Activated CD8-positive, alpha-beta T cell treated with anti-CD3 and anti-CD28 coated beads, Interleukin-2, amount 10 ng/mL, durations not matched to agents 7 days and 5 days (primary cell): ENCODE results near the gene NT5DC3. TPM values are rescaled to one million over a fixed set of nuclear protein-coding genes. Genes with fewer than 3 reads are reported as not detected.
"Not testable (repeated sequence)": the region's sequence is repeated elsewhere in the genome, so short reads cannot be mapped to it uniquely, and the experiment has no call there.

Experiments
- ATAC-seq: fragments of 150-1000 bp; cut with Tn5 transposase; one replicate; pipeline ENCODE4 v1.10.0; 2021; ENCODE audit warnings: moderate library complexity
- CTCF ChIA-PET: fragments of 350-600 bp; sonication (Branson Sonifier 250); formaldehyde crosslinking; loops from one replicate; lab custom pipeline; 2021; ENCODE audit warnings: antibody characterized with exemption; lab: Charles Lee
- POLR2A ChIA-PET: fragments of 350-600 bp; sonication (Branson Sonifier 250); formaldehyde crosslinking; loops from one replicate; lab custom pipeline; 2021; ENCODE audit warnings: antibody characterized with exemption; lab: Charles Lee
- DNase-seq: peaks from one replicate; pipeline ENCODE4 v3.0.0-alpha.2; 2020
- H3K27ac Mint-ChIP-seq: one replicate; pipeline ENCODE4 v1.8.0; 2021; ENCODE audit warnings: mild to moderate bottlenecking, mixed read lengths
- H3K27me3 Mint-ChIP-seq: one replicate; pipeline ENCODE4 v1.8.0; 2021; ENCODE audit warnings: low read depth, mixed read lengths
- H3K36me3 Mint-ChIP-seq: one replicate; pipeline ENCODE4 v1.8.0; 2021; ENCODE audit warnings: low read depth, mixed read lengths
- H3K4me1 Mint-ChIP-seq: one replicate; pipeline ENCODE4 v1.8.0; 2021; ENCODE audit warnings: low read depth, mixed read lengths
- H3K4me3 Mint-ChIP-seq: one replicate; pipeline ENCODE4 v1.8.0; 2021; ENCODE audit warnings: mild to moderate bottlenecking, mixed read lengths
- H3K9me3 Mint-ChIP-seq: one replicate; pipeline ENCODE4 v1.8.0; 2022; ENCODE audit warnings: mixed read lengths; ENCODE audit not compliant: insufficient read depth
- total RNA-seq, 2 experiments: library from RNA; stranded (reverse); gene quantifications; one replicate each; pipeline ENCODE4 v1.2.3, GENCODE V29; 2021

The NT5DC3 gene
- total RNA-seq, 2 experiments from 2014 or later = 3.1 to 3.3 TPM

GRCh38 chr12:103839609-103840461, 1.2 kb downstream of the NT5DC3 start:
- peaks cover 18% of the 10 kb centered on the region for H3K4me1 Mint-ChIP-seq
- no peak overlapping the region for H3K27ac Mint-ChIP-seq
- no peak for DNase-seq
- H3K36me3 Mint-ChIP-seq = no peaks in the 10 kb centered on the region
- ATAC-seq = no peak
- peaks cover 17% of the 10 kb centered on the region for H3K27me3 Mint-ChIP-seq
- peak overlapping the region; percentile 75 for H3K4me3 Mint-ChIP-seq
- H3K9me3 Mint-ChIP-seq = no peaks in the 10 kb centered on the region
- CTCF ChIA-PET = no interaction called here
- POLR2A ChIA-PET = interaction anchor here (0.9 to 1.1 kb wide), 2 partner anchors 11 to 67 kb away, joined by 3 to 4 read pairs; no protein-coding TSS in a partner anchor

- Mint-ChIP-seq H3K27ac (no peak overlapping the region), H3K9me3 (no peaks in the 10 kb centered on the region), H3K4me3 (no peak overlapping the region), H3K4me1 (peaks cover 18% of the 10 kb centered on the region), H3K27me3 (peaks cover 12% of the 10 kb centered on the region), H3K36me3 (no peaks in the 10 kb centered on the region)
- CTCF ChIA-PET = no interaction called here
- POLR2A ChIA-PET = no interaction called here
- DNase-seq (no peak), ATAC-seq (no peak)
Measured at GRCh38 chr12:103839103-103839502, 1.9 kb downstream of the NT5DC3 start.

GRCh38 chr12:103838254-103838914, 2.6 kb downstream of the NT5DC3 start:
- Mint-ChIP-seq H3K9me3 (no peaks in the 10 kb centered on the region), H3K27ac (no peak overlapping the region), H3K4me3 (no peak overlapping the region), H3K4me1 (peaks cover 18% of the 10 kb centered on the region), H3K36me3 (no peaks in the 10 kb centered on the region), H3K27me3 (peaks cover 10% of the 10 kb centered on the region)
- ChIA-PET POLR2A (no interaction called here), CTCF (no interaction called here)
- DNase-seq (no peak), ATAC-seq (no peak)

- no peaks in the 10 kb centered on the region for H3K9me3 Mint-ChIP-seq
- peaks cover 3% of the 10 kb centered on the region for H3K36me3 Mint-ChIP-seq
- POLR2A ChIA-PET = no interaction called here
- H3K4me1 Mint-ChIP-seq = peaks cover 10% of the 10 kb centered on the region
- ATAC-seq (no peak), DNase-seq (no peak)
- H3K27ac Mint-ChIP-seq = no peak overlapping the region
- CTCF ChIA-PET = interaction anchor here (1.6 kb wide), 1 partner anchor 8 kb away, joined by 4 read pairs; no protein-coding TSS in a partner anchor
- H3K4me3 Mint-ChIP-seq = no peak overlapping the region
- peaks cover 5% of the 10 kb centered on the region for H3K27me3 Mint-ChIP-seq
Measured at GRCh38 chr12:103836345-103836744, 4.7 kb downstream of the NT5DC3 start.

- H3K27me3 Mint-ChIP-seq, POLR2A ChIA-PET, H3K4me3 Mint-ChIP-seq, DNase-seq, H3K9me3 Mint-ChIP-seq, ATAC-seq, H3K36me3 Mint-ChIP-seq, H3K27ac Mint-ChIP-seq: not testable (repeated sequence)
- CTCF ChIA-PET = interaction anchor here (1.6 kb wide), 1 partner anchor 8 kb away, joined by 4 read pairs; no protein-coding TSS in a partner anchor
- H3K4me1 Mint-ChIP-seq = peaks cover 10% of the 10 kb centered on the region
Measured at GRCh38 chr12:103835747-103836335, 5.2 kb downstream of the NT5DC3 start.

- Mint-ChIP-seq H3K27me3 (peaks cover 5% of the 10 kb centered on the region), H3K36me3 (peaks cover 6% of the 10 kb centered on the region), H3K4me3 (no peak overlapping the region), H3K27ac (no peak overlapping the region), H3K4me1 (peaks cover 5% of the 10 kb centered on the region), H3K9me3 (peaks cover 12% of the 10 kb centered on the region)
- DNase-seq (no peak), ATAC-seq (no peak)
- POLR2A ChIA-PET = no interaction called here
- CTCF ChIA-PET = no interaction called here
Measured at GRCh38 chr12:103834942-103835341, 6.1 kb downstream of the NT5DC3 start.

- ATAC-seq (no peak), DNase-seq (no peak)
- ChIA-PET POLR2A (no interaction called here), CTCF (interaction anchor here (0.8 kb wide), 1 partner anchor 35 kb away, joined by 3 read pairs; no protein-coding TSS in a partner anchor)
- H3K27me3 Mint-ChIP-seq = no peaks in the 10 kb centered on the region
- no peak overlapping the region for H3K27ac Mint-ChIP-seq
- H3K4me1 Mint-ChIP-seq = no peaks in the 10 kb centered on the region
- H3K9me3 Mint-ChIP-seq = peaks cover 12% of the 10 kb centered on the region
- H3K36me3 Mint-ChIP-seq = peaks cover 6% of the 10 kb centered on the region
- H3K4me3 Mint-ChIP-seq = no peak overlapping the region
Measured at GRCh38 chr12:103833891-103834290, 7.1 kb downstream of the NT5DC3 start.

DNA sequence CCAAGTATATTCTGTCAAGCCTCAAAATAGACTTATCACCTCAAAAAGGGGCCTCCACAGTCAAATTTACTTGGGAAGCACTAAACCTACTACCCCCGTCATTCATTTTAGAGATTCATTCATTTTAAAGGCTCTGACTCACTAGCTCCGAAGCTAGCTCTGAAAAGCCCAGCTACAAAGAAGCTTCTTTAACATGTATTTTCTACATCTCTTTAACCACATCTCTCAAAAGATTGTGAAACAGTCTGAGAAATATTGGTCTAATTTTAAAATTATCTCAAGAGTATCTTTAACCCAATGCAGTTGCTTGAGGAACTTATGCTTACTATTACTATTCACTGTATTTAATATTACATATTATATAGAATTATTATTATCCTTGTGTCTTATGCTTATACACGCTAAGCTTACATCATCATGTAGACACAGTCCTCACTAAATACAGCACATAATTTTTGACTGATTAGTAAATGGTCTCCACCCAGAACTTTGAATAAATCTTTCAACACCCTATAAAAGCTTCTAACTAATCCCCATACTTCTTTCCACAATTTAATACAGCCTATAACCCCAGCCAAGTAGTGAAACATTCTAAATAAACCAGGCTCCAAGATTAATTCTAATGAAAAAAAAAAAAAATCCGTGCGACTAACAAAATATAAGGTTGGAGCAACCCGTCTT, 7.8 kb downstream of the NT5DC3 start:
- CTCF ChIA-PET = interaction anchor here (0.8 kb wide), 1 partner anchor 36 kb away, joined by 3 read pairs; no protein-coding TSS in a partner anchor
- DNase-seq (no peak), ATAC-seq (no peak)
- no peak overlapping the region for H3K4me3 Mint-ChIP-seq
- H3K27me3 Mint-ChIP-seq = no peaks in the 10 kb centered on the region
- H3K4me1 Mint-ChIP-seq = no peaks in the 10 kb centered on the region
- no peak overlapping the region for H3K27ac Mint-ChIP-seq
- POLR2A ChIA-PET = interaction anchor here (0.6 to 0.7 kb wide), 2 partner anchors 30 to 101 kb away, joined by 3 read pairs; no protein-coding TSS in a partner anchor
- peaks cover 6% of the 10 kb centered on the region for H3K36me3 Mint-ChIP-seq
- peaks cover 12% of the 10 kb centered on the region for H3K9me3 Mint-ChIP-seq

DNA sequence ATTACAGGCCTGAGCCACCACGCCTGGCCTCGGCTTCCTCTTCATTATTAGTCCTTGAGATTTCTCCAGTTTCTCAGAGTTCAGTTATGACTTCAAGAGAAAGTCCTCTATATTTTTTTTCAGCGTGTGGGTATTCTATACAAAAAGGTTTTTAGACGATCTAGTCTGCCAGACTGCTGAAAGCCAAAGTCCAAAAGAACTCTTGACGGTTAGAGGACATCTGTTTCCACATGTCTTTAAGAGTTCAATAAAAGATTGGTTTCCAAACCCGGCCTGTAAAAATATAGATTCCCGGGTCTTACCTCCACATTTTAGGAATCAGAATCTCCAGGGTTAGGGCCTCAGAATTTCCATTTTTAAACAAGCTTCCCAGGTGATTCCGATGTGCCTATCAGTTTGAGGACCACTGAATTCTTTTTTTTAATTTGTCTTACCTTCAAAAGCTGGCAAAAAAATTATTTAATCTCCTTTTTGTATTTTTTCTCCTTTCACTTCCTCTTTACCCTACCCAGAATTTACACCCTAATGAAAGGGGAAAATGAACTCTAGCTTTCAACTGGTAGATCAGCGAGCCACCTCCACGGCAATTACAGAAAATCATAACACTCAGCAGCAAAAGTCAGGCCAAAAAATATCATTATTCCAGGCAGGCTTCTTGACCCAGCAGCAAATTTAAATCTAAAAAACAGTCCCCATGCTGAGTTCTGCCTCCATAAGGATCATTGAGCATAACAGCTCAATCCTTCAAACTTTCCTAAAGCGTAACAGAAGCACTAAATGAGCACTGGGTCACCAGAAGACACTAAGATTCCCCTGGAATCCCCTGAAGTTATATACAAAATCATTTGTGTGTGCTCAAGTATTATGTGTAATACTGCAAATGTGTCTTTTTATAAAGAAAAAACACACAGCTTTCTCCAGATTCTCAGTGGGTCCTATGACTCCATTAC, 8.7 kb downstream of the NT5DC3 start:
- DNase-seq (no peak), ATAC-seq (no peak)
- Mint-ChIP-seq H3K27ac (no peak overlapping the region), H3K27me3 (no peaks in the 10 kb centered on the region), H3K9me3 (peaks cover 12% of the 10 kb centered on the region), H3K36me3 (peaks cover 6% of the 10 kb centered on the region), H3K4me3 (no peak overlapping the region), H3K4me1 (no peaks in the 10 kb centered on the region)
- ChIA-PET CTCF (no interaction called here), POLR2A (no interaction called here)

GRCh38 chr12:103830730-103831320, 10.2 kb downstream of the NT5DC3 start:
- no peak for DNase-seq
- Mint-ChIP-seq H3K27me3 (no peaks in the 10 kb centered on the region), H3K4me1 (no peaks in the 10 kb centered on the region), H3K27ac (no peak overlapping the region), H3K36me3 (peaks cover 6% of the 10 kb centered on the region), H3K9me3 (peaks cover 12% of the 10 kb centered on the region), H3K4me3 (no peak overlapping the region)
- ATAC-seq = no peak
- POLR2A ChIA-PET = no interaction called here
- CTCF ChIA-PET = no interaction called here
